PC-3 (cell line): ENCODE measurements around the gene SFRP5.

ENCODE experiments used
- CTCF ChIP-seq: fragments of 300-600 bp; sonication (generic); conservative IDR thresholded peaks from 2 replicates; pipeline ENCODE4 v1.5.1; 2017; ENCODE audit warnings: antibody characterized with exemption, low read depth, mild to moderate bottlenecking, low read length
- EZH2 ChIP-seq: fragments of 300-600 bp; sonication (generic); IDR thresholded peaks from one replicate; pipeline ENCODE4 v1.6.1; 2017; ENCODE audit warnings: antibody characterized with exemption, mild to moderate bottlenecking, low read length; ENCODE audit not compliant: unreplicated experiment
- EZH2phosphoT487 ChIP-seq: fragments of 300-600 bp; sonication (generic); IDR thresholded peaks from 2 replicates; pipeline ENCODE4 v1.6.1; 2018; ENCODE audit warnings: mild to moderate bottlenecking, antibody characterized with exemption, low read length, borderline replicate concordance

DNA sequence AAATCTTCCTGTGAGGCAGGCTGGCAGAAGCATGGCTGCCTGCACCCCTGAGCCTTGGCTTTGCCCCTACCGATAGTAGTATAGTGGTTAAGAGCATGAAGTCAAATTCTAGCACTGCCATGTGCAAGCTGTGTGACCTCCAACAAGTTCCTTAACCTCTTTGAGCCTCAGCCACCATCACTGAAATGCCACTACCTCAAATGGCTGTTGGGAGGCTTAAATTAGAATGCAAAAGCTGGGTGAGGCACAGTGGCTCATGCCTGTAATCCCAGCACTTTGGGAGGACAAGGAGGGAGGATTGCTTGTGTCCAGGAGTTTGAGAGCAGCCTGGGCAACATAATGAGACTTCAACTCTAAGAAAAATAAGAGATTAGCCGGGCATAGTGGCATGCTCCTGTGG lies 8.4 kb downstream of the SFRP5 start:
- no peak for TF ChIP-seq CTCF
- TF ChIP-seq EZH2, result no peak
- TF ChIP-seq EZH2phosphoT487, result no peak
